Amniotic epithelial cell (primary cell): ENCODE data around the gene SSC5D.
"Not testable (repeated sequence)": the region's sequence is repeated elsewhere in the genome, so short reads cannot be mapped to it uniquely, and the experiment has no call there.

Experiments
- DNase-seq: peaks from one replicate; pipeline ENCODE4 v3.0.0-alpha.2; 2010; ENCODE audit warnings: low read depth

The SSC5D gene

DNA sequence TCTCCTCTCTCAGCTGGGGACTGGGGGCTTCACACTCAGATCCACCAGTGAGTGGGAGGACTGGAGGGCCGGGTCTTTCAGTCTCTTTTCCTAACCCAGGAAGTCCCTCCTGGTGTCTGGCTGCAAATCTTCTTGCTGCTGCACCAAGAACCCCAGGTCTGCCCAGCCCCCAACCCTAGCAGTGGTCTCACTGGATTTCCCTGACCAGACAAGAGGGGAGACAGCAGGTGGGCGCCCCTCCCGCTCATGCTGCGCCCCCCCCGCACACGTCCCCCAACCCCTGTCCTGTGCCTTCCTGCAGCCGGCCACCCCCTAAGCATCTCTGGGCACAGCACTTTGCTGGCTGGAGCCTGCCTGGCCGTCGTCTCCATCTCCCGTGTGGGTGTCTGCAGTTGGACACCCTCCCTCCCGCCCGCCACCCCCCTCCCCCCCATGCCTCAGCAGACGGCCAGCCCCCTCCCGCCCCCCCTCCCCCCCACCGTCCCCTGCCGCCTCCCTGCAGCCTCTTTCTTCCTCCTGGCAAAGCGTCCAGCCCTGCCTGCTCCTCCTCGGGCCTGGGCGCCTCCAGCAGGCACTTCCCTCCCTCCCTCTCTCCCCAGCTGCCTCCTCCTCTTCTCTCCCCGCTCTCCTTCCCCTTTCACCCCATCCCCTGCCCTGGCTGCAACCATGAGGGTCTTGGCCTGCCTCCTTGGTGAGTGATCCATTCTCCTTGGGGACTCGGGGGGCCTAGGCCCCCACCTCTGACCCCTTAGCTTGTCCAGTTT, at the start of gene SSC5D:
TSS of gene SSC5D (plus strand) at position 513 of the 764 bp plus-strand sequence. CDS start at position 667, 154 bp downstream.
- peak; percentile 24 for DNase-seq

DNA sequence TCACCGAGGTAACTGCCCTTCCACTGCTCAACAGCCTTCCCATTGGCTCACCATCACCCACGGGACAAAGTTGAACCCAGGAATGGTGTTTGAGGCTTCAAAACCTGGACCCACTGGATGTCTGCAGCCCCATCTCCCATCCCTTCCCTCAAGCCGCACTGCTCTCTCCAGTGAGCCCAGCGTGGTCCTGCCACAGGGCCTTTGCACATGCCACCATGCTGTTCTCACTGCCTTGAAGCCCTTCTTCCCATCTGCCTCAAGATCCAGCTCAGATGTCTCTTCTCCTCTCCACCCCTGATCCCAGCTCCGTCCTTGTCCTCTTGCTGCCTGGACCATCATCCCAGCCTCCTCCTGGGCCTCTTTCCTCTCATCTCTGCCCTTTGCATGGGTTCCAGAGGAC, 49.2 kb upstream of the SSC5D start:
- no peak for DNase-seq

DNA sequence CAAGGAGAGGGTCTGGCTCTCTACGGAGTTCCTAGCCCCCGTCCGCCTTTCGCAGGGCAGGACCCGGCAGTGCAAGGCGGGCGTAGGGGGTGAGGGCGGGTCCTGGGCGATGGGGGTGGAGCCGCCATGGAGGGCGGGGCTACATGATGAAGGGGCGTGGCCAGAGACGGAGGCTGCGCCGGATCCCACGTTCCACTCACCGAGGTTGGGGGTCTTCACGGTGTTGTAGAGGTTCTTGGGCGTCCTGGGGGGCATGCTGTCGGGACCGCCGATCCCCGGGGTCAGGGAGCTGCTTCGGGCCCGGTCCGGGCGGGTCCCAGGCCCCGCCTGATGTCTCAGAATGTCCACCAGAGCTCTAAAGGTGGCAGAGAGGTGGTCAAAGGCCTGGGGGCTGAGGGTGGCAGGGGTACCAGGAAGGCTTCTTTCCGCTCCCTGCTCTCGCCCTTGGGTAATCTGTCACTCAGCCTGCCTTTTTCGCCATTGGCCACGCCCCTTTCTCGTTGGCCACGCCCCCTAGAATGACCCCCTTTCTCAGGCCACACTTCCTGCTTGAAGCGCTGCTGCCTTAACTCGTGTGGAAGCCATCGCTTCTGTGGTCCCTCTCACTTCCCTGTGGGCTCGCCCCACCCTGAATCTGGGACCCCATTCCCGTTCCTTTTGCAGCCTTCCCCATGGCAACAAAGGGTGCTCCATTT, 47.7 kb upstream of the SSC5D start:
- no peak for DNase-seq

DNA sequence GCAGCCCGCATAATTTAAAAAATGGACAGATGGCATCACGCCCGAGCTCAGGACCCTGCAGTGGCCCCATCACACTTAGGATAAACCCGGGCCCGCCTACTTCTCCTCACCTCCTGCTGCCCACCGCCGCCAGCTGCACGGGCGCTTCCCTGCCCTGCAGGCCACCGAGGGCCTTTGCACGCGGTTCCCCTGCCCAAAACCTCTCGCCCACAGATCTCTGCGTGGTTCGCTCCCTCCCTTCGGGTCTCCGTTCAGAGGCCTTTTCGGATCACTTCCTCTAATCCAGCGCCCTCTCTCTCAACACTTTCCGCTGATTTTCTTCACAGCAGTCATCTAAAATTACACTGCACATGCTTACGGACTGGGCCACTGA, 46.9 kb upstream of the SSC5D start:
- DNase-seq = no peak

GRCh38 chr19:55441692-55442321, 46.4 kb upstream of the SSC5D start:
- no peak for DNase-seq

- DNase-seq = no peak
Measured at GRCh38 chr19:55442372-55442961, 45.8 kb upstream of the SSC5D start.

GRCh38 chr19:55443045-55443823, 45.0 kb upstream of the SSC5D start, which contains the start of gene SHISA7:
Gene SHISA7 (minus strand): TSS chr19:55443300. CDS start chr19:55442863, 437 bp downstream.
- DNase-seq = no peak

DNA sequence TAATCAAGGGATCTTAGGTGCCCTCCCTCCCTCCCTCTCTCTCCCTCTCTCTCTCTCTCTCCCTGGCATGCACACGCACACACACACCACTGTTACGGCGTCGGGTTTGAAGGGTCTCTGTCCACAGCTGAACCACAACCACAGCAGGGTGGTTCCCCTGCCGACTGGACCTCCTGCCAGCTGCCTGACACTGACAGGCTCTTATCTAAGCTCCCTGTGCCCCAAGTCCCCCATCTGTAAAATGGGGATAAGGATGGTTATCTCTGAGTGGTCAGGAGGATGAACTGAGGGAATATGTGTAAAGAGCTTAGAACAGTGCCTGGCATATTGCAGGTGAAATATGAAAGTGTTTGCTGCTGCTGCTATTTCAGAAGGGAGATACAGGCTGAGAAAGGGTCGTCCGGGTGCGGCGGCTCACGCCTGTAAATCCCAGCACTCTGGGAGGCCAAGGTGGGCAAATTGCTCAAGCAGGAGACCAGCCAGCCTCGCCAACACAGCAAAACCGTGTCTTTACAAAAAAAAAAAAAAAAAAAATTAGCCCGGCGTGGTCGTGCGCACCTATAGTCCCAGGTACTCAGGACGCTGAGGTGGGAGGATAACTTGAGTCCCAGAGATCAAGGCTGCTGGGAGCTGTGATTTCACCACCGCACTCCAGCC, 44.3 kb upstream of the SSC5D start:
- DNase-seq = no peak

DNA sequence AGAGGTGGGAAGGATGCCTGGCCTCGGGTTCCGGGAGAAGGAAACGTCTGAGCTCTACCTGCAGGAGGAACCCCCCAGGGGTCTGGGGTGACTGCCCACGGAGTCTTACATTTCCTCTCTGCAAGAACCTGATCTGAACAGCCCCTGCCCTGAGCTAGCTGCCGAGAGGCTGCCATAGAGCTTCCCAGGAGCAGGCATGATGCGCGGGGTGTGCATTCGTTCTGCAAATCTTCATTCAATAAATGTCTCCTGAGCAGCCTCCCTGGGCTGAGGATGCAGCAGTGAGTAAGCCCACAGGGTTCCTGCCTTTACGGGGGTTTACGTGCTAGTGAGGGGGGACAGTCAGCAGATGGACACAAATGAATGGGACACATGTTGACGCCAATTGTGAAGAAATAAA, 43.6 kb upstream of the SSC5D start:
- no peak for DNase-seq

- peak; percentile 65 for DNase-seq
Measured at GRCh38 chr19:55446060-55446459, 42.2 kb upstream of the SSC5D start.

GRCh38 chr19:55447421-55448174, 40.6 kb upstream of the SSC5D start:
- peak; percentile 42 for DNase-seq

DNA sequence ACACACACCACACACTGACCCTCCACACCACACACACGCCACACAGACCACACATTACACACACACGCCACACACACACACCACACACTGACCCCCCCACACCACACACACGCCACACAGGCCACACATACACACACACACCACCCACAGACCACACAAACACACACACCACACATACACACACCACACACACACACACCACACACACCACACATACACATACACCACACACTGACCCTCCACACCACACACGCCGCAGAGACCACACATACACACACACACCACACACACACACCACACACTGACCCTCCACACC, 40.1 kb upstream of the SSC5D start:
- not testable (repeated sequence) for DNase-seq

DNA sequence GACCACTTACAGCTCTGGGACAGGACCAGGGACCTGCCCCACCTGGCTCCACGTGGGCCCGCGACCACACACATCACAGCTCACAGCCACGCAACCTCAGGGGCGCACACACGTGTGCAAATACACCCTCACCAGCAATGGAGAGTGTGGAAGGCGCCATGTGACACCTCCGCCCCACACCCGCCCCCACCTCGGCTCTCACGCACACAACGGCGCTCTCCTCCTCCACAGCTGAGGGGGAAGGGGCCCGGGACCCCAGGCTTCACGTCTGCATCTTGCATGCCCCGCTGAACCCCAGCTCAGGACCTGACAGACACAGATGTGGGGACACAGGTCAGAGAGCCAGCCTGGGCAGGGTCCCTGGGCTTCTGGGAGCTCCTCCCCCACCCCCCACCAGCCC, 38.8 kb upstream of the SSC5D start:
- no peak for DNase-seq

DNA sequence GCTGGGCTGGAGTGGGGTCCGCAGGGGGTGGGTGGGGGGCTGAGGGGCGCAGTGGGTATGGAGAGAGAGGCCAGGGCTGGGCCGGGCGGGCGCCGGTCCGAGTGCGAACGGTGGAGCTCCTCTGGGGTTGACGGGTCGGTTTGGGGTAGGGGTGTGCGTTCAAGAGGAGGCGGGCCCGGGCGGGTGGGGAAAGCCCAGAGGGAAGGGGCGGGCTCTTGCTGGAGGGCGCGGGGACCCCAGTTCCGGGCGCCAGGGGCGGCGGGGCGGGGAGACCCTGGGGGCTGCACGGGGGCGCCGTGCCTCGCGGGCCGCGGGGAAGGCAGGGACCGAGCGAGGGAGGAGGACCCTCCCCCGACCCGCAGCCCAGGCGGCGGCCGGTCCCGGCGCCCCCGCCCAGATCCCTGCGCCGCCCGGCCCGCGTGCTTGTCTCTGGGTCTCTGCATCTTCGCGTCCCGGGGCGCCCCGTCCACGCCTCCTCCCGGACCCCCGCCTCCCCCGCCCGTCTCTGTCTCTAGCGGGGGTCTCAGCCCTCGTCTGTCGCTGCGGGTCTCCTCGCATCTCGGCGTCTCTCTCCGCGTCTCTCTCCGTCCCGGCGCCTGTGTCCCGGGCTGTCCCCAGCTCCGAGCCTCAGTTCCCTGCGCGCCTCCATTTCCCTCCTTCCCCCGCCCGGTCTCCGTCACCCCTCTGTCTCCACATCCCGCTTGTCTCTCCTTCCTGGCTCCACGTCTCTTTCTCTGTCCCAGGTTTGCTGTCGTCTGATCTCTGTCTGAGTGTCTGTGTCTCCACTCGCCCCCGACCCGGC, 36.9 kb upstream of the SSC5D start:
- no peak for DNase-seq

DNA sequence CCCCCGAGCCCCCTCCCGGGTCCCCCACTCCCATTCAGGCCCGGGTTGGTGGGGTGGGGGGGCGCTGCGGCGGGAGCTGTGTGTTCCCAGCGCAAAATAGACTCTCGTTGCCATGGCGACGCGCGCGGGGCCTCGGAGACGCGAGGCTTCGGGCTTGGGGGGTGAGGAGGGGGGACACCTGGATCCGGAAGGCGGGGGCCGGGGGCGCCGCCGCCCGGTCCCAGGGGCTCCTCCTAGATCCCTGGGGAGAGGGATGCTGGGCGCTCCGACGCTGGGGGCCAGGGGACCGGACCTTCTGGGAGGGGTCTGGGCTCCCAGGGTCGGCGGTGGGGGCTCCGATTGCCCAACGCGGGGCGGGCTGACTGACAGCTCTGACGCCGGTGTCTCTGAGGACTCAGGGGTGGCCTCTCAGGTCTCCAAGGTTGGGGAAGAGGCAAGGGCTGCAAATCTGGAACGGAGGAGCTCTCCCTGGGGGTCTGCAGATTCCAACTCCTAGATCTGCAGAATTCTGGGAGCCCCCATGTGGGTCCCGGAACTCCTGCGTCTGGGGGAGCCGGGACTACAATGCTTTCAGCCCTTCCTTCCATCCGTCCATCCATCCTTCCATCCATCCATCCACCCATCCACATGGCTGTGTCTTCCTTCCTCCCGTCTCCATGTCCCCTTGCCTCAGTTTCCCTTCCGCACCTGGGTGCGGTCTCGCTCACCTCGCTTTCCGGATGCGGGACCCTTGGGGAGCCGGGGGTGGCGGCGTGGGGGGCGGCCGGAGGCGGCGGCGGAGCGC, 36.1 kb upstream of the SSC5D start:
- no peak for DNase-seq

GRCh38 chr19:55452749-55453346, 35.4 kb upstream of the SSC5D start:
- peak; percentile 83 for DNase-seq

DNA sequence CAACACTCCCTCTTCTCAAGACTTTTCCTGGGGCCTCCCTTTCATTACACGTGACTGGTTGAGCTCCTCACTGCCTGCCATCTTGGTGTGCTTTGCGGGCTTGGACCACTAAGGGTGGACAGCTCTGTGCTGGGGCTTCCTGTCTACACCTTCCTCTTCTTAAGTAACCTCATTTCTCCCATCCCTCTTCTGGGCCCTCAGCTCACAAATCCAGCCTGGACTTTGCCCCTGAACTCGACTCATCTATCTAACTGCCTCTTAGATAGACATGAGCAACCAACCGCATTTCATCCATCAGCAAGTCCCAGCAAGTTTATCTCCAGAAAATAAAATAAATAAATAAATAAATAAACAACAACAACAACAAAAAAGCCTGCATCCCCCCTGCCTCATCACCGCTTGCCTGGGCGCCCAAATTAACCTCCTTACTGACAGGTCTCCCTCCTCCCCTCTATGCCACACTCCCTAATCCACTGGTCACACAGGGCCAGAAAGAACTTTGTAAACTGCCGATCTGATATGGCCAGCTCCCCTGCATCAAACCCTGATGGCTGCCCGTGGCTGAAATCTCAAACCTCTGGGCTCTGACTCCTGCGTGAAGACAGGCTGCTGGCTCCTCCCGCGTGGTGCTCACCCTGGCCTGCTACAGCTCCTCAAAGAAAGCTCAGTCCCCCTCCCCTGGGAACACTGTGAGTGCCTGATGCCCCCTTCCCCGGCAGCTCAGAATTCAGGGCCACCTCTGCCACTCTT, 34.5 kb upstream of the SSC5D start:
- no peak for DNase-seq

GRCh38 chr19:55454787-55455243, 33.4 kb upstream of the SSC5D start:
- DNase-seq = no peak
